Prostate gland (tissue), 2 donors: Measurements from ENCODE around the gene HNRNPC. TPM values are rescaled to one million over a fixed set of nuclear protein-coding genes. Genes with fewer than 3 reads are reported as not detected.
"Not testable (repeated sequence)": the region's sequence is repeated elsewhere in the genome, so short reads cannot be mapped to it uniquely, and the experiment has no call there.

ENCODE experiments used
- DNase-seq: peaks from one replicate; pipeline ENCODE4 v3.0.0-alpha.2; 2019; ENCODE audit warnings: low spot score
- H3K27ac ChIP-seq, 2 donors: fragments of 200-600 bp; sonication (generic); 2 replicates each; pipeline ENCODE4 v1.5.1; 2017 to 2019
- H3K27me3 ChIP-seq: fragments of 200-600 bp; sonication (generic); replicated peaks from 2 replicates; pipeline ENCODE4 v1.5.1; 2019; ENCODE audit not compliant: insufficient read depth
- H3K36me3 ChIP-seq, 2 donors: fragments of 200-600 bp; sonication (generic); 1 replicate in 1 of 2; 2 replicates in 1 of 2; pipeline versions ENCODE4 v1.5.1 to v1.8.1; 2017 to 2019
- H3K4me1 ChIP-seq: fragments of 200-600 bp; sonication (generic); replicated peaks from 2 replicates; pipeline ENCODE4 v1.5.1; 2019
- H3K4me3 ChIP-seq, 2 donors: fragments of 200-600 bp; sonication (generic); 2 replicates each; pipeline ENCODE4 v1.5.1; 2017 to 2019
- H3K9me3 ChIP-seq: fragments of 200-600 bp; sonication (generic); 2 replicates; pipeline ENCODE4 v1.5.1; 2017
- CTCF ChIP-seq, 4 experiments: fragments of 200-600 bp in 2 of 4; fragments of 450-650 bp in 2 of 4; sonication (generic) in 2 of 4; IDR thresholded peaks; 1 replicate in 3 of 4; 2 replicates in 1 of 4; pipeline ENCODE4 v1.5.1; 2016 to 2019; ENCODE audit warnings: antibody characterized with exemption in 4 of 4, mild to moderate bottlenecking in 2 of 4, moderate library complexity in 2 of 4
- POLR2A ChIP-seq: fragments of 450-650 bp; IDR thresholded peaks from one replicate; pipeline ENCODE4 v1.6.1; 2016; ENCODE audit warnings: antibody characterized with exemption, mild to moderate bottlenecking
- POLR2AphosphoS5 ChIP-seq: sonication (generic); formaldehyde crosslinking; IDR thresholded peaks from one replicate; pipeline ENCODE4 v1.6.1; 2017; ENCODE audit warnings: antibody characterized with exemption
- WGBS: methylation state at CpG from one replicate; pipeline ENCODE4 v1.1.5; 2018; 5-methylcytosine and 5-hydroxymethylcytosine counted together
- intact Hi-C: fragments of 100-400 bp; cut with DNase I; formaldehyde crosslinking; loops from one replicate; pipeline ENCODE4 v1.14.2; 2022
- total RNA-seq, 2 donors: library from RNA; depleted of rRNA; stranded (reverse); fragments of >200 nt; gene quantifications; one replicate each; pipeline ENCODE4 v1.1.0, GENCODE V29; 2016

HNRNPC gene
- total RNA-seq, 2 donors from 2014 or later, result 411 to 423 TPM

GRCh38 chr14:21287168-21287567, 17.9 kb upstream of the HNRNPC start:
- no peak overlapping the region for H3K4me3 ChIP-seq
- H3K36me3 ChIP-seq, result no peaks in the 10 kb centered on the region
- H3K27ac ChIP-seq, result no peak overlapping the region
- TF ChIP-seq POLR2A (no peak), POLR2AphosphoS5 (no peak), CTCF (IDR thresholded peaks at IDR 0.05) (no peak)
- no peaks in the 10 kb centered on the region for H3K27me3 ChIP-seq
- DNase-seq, result no peak
- 86% methylated on average over 6 of the region's 6 CpGs for WGBS
- no peaks in the 10 kb centered on the region for H3K9me3 ChIP-seq
- no peaks in the 10 kb centered on the region for H3K4me1 ChIP-seq
- intact Hi-C loops, result no loop called here

GRCh38 chr14:21286516-21286915, 17.3 kb upstream of the HNRNPC start:
- H3K4me1 ChIP-seq, intact Hi-C loops, H3K27ac ChIP-seq, H3K27me3 ChIP-seq, DNase-seq, H3K36me3 ChIP-seq, H3K4me3 ChIP-seq, H3K9me3 ChIP-seq: not testable (repeated sequence)
- WGBS, result 87% methylated on average over 2 of the region's 2 CpGs

- intact Hi-C loops, H3K27ac ChIP-seq, H3K4me3 ChIP-seq, H3K4me1 ChIP-seq, H3K27me3 ChIP-seq, H3K9me3 ChIP-seq, DNase-seq, H3K36me3 ChIP-seq: not testable (repeated sequence)
- 86% methylated on average over 8 of the region's 8 CpGs for WGBS
Measured at GRCh38 chr14:21281917-21282316, 12.7 kb upstream of the HNRNPC start.

- no peak within 1 kb of the TSS for H3K27ac ChIP-seq
- no peaks in the 10 kb centered on the region for H3K4me1 ChIP-seq
- intact Hi-C loops, result no loop called here
- H3K36me3 ChIP-seq, result no peaks in the 10 kb centered on the region
- H3K27me3 ChIP-seq, result no peaks in the 10 kb centered on the region
- no peak within 1 kb of the TSS for H3K4me3 ChIP-seq
- H3K9me3 ChIP-seq, result no peaks in the 10 kb centered on the region
- DNase-seq, result no peak
- WGBS, result 74% methylated on average over 2 of the region's 2 CpGs
- TF ChIP-seq POLR2AphosphoS5, result no peak
- TF ChIP-seq POLR2A, result no peak
- no peak for TF ChIP-seq CTCF (IDR thresholded peaks at IDR 0.05)
Measured at GRCh38 chr14:21279783-21280182, 10.5 kb upstream of the HNRNPC start, which contains the start of gene RPGRIP1. Gene RPGRIP1, plus strand, starts transcription at chr14:21280083. Its CDS starts 7,894 bp downstream, at chr14:21287977.

- no peaks in the 10 kb centered on the region for H3K9me3 ChIP-seq
- intact Hi-C loops, result no loop called here
- no peaks in the 10 kb centered on the region for H3K27me3 ChIP-seq
- 70% methylated on average over 4 of the region's 4 CpGs for WGBS
- TF ChIP-seq POLR2A, result no peak
- TF ChIP-seq POLR2AphosphoS5, result no peak
- TF ChIP-seq CTCF (IDR thresholded peaks at IDR 0.05), result no peak
- H3K4me1 ChIP-seq, result no peaks in the 10 kb centered on the region
- H3K4me3 ChIP-seq, result no peak overlapping the region
- no peak for DNase-seq
- no peak overlapping the region for H3K27ac ChIP-seq
- no peaks in the 10 kb centered on the region for H3K36me3 ChIP-seq
Measured at GRCh38 chr14:21278632-21279031, 9.4 kb upstream of the HNRNPC start.

- H3K36me3 ChIP-seq, result no peaks in the 10 kb centered on the region
- no peaks in the 10 kb centered on the region for H3K4me1 ChIP-seq
- H3K9me3 ChIP-seq, result no peaks in the 10 kb centered on the region
- no peak for DNase-seq
- H3K27ac ChIP-seq, result no peak overlapping the region
- intact Hi-C loops, result no loop called here
- no peaks in the 10 kb centered on the region for H3K27me3 ChIP-seq
- TF ChIP-seq POLR2A, result no peak
- TF ChIP-seq CTCF (IDR thresholded peaks at IDR 0.05), result no peak
- TF ChIP-seq POLR2AphosphoS5, result no peak
- H3K4me3 ChIP-seq, result no peak overlapping the region
- WGBS, result 89% methylated on average over 9 of the region's 9 CpGs
Measured at GRCh38 chr14:21275261-21275858, 6.1 kb upstream of the HNRNPC start.

- H3K9me3 ChIP-seq, H3K4me1 ChIP-seq, intact Hi-C loops, H3K27ac ChIP-seq, H3K36me3 ChIP-seq, H3K27me3 ChIP-seq, H3K4me3 ChIP-seq, DNase-seq: not testable (repeated sequence)
- WGBS, result 91% methylated on average over 17 of the region's 17 CpGs
Measured at GRCh38 chr14:21272661-21273060, 3.4 kb upstream of the HNRNPC start.
